Mesenchymal stem cell (in vitro differentiated cells and primary cell): ENCODE data around the gene PSMG2.

ENCODE experiments used
- DNase-seq: peaks from one replicate; pipeline ENCODE4 v3.0.0-alpha.2; 2013
- H2AFZ ChIP-seq: one replicate; pipeline ENCODE4 v1.6.1; 2013; ENCODE audit warnings: low read depth, mild to moderate bottlenecking, control low read depth, inconsistent platforms, low read length, moderate library complexity
- H2AK5ac ChIP-seq: 2 replicates; pipeline ENCODE4 v1.6.1; 2013; ENCODE audit warnings: low read length, moderate library complexity, mild to moderate bottlenecking, inconsistent platforms; ENCODE audit not compliant: severe bottlenecking
- H2BK120ac ChIP-seq: one replicate; pipeline ENCODE4 v1.6.1; 2013; ENCODE audit warnings: low read depth, mild to moderate bottlenecking, inconsistent platforms, low read length, moderate library complexity
- H2BK12ac ChIP-seq, 2 experiments: one replicate each; pipeline ENCODE4 v1.6.1; 2013; ENCODE audit warnings: inconsistent platforms in 2 of 2, low read length in 2 of 2, mild to moderate bottlenecking in 2 of 2, moderate library complexity in 2 of 2, control low read depth in 1 of 2
- H2BK15ac ChIP-seq: one replicate; pipeline ENCODE4 v1.6.1; 2013; ENCODE audit warnings: mild to moderate bottlenecking, low read depth, inconsistent platforms; ENCODE audit not compliant: poor library complexity, severe bottlenecking
- H2BK5ac ChIP-seq: 2 replicates; pipeline ENCODE4 v1.6.1; 2013; ENCODE audit warnings: low read depth, mild to moderate bottlenecking, low read length, control low read depth, inconsistent platforms; ENCODE audit not compliant: poor library complexity, severe bottlenecking
- H3K14ac ChIP-seq, 2 experiments: one replicate each; pipeline ENCODE4 v1.6.1; 2013; ENCODE audit warnings: inconsistent platforms in 2 of 2, low read length in 2 of 2, control low read depth in 1 of 2, mild to moderate bottlenecking in 1 of 2, moderate library complexity in 1 of 2
- H3K18ac ChIP-seq, 2 experiments: one replicate each; pipeline ENCODE4 v1.6.1; 2013; ENCODE audit warnings: inconsistent platforms in 2 of 2, low read length in 2 of 2, control low read depth in 1 of 2, low read depth in 1 of 2, mild to moderate bottlenecking in 1 of 2
- H3K23ac ChIP-seq, 2 experiments: one replicate each; pipeline ENCODE4 v1.6.1; 2013; ENCODE audit warnings: inconsistent platforms in 2 of 2, low read length in 2 of 2, mild to moderate bottlenecking in 2 of 2, moderate library complexity in 2 of 2, control low read depth in 1 of 2
- H3K27ac ChIP-seq: 2 replicates; pipeline ENCODE4 v1.5.1; 2013; ENCODE audit warnings: mild to moderate bottlenecking, moderate library complexity, low read length, control low read depth, inconsistent platforms; ENCODE audit not compliant: poor library complexity, severe bottlenecking
- H3K27me3 ChIP-seq, 2 experiments: 2 replicates each; pipeline versions ENCODE4 v1.6.1 to v1.7.0; 2013; ENCODE audit warnings: low read length in 2 of 2, mild to moderate bottlenecking in 2 of 2, moderate library complexity in 2 of 2, control low read depth in 1 of 2, inconsistent platforms in 1 of 2; ENCODE audit not compliant: control insufficient read depth in 1 of 2, insufficient read depth in 1 of 2
- H3K36me3 ChIP-seq, 2 experiments: 2 replicates each; pipeline versions ENCODE4 v1.6.1 to v1.7.0; 2013; ENCODE audit warnings: low read length in 2 of 2, control low read depth in 1 of 2, inconsistent platforms in 1 of 2, low read depth in 1 of 2, mild to moderate bottlenecking in 1 of 2; ENCODE audit not compliant: insufficient read depth in 2 of 2, control insufficient read depth in 1 of 2
- H3K4ac ChIP-seq, 2 experiments: one replicate each; pipeline ENCODE4 v1.6.1; 2013; ENCODE audit warnings: inconsistent platforms in 2 of 2, low read length in 2 of 2, mild to moderate bottlenecking in 2 of 2, moderate library complexity in 2 of 2, control low read depth in 1 of 2, low read depth in 1 of 2
- H3K4me1 ChIP-seq: 2 replicates; pipeline ENCODE4 v1.6.1; 2013; ENCODE audit warnings: low read depth, low read length, control low read depth; ENCODE audit not compliant: control insufficient read depth, insufficient read depth
- H3K4me2 ChIP-seq: 2 replicates; pipeline ENCODE4 v1.6.1; 2013; ENCODE audit warnings: low read length, mild to moderate bottlenecking, inconsistent platforms; ENCODE audit not compliant: poor library complexity, severe bottlenecking
- H3K4me3 ChIP-seq, 2 experiments: 2 replicates each; pipeline versions ENCODE4 v1.5.1 to v1.7.0; 2013; ENCODE audit warnings: low read length in 2 of 2, mild to moderate bottlenecking in 2 of 2, control low read depth in 1 of 2, low read depth in 1 of 2; ENCODE audit not compliant: insufficient read depth in 1 of 2
- H3K79me1 ChIP-seq: replicated peaks from 2 replicates; pipeline ENCODE4 v1.6.1; 2013; ENCODE audit warnings: mild to moderate bottlenecking, control low read depth, low read length, inconsistent platforms; ENCODE audit not compliant: poor library complexity, severe bottlenecking
- H3K9ac ChIP-seq: 2 replicates; pipeline ENCODE4 v1.7.0; 2013; ENCODE audit warnings: mild to moderate bottlenecking, low read length, moderate library complexity
- H3K9me3 ChIP-seq: 2 replicates; pipeline ENCODE4 v1.7.0; 2013; ENCODE audit warnings: mild to moderate bottlenecking, low read length; ENCODE audit not compliant: control insufficient read depth
- H4K8ac ChIP-seq: one replicate; pipeline ENCODE4 v1.6.1; 2013; ENCODE audit warnings: inconsistent platforms, mild to moderate bottlenecking, low read length, moderate library complexity
- H4K91ac ChIP-seq: one replicate; pipeline ENCODE4 v1.6.1; 2013; ENCODE audit warnings: mild to moderate bottlenecking, low read length, inconsistent platforms
- WGBS: methylation state at CpG from one replicate; pipeline ENCODE4 v1.1.7; 2013; ENCODE audit warnings: mixed read lengths; 5-methylcytosine and 5-hydroxymethylcytosine counted together

Gene PSMG2

DNA sequence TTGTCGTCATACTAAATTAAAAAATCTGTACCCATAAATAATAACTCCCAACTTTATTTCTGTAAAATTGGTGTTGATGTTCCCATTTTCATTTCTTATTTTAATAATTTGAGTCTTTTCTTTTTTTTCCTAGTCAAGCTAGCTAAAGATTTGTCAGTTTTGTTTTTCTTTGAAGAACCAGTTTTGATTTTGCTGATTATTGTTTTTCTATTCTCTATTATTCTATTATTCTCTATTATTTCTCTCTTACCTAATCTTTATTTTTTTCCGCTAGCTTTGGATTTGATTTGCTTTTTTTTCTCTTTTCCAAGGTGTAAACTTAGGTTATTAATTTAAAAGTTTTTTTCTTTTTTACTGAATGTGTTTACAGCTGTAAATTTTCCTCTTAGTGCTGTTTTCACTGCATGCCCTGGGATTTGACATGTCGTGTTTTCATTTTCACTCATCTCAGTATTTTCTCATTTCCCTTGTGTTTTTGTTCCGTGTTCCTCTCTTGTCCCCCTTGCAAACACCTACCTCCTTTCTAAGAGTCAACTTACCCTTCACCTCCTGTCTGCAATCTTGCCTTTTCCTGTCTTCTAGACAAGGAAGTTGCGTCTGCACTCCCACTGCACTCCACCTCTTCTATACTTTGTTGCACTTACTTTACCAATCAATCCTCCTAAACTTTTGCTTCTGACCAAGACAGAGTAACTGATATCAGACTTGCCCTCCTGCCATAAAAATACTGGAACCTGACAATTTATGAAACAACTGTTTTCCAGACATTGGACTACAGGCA, 18.8 kb downstream of the PSMG2 start:
- Histone ChIP-seq H3K27me3 (no peaks in the 10 kb centered on the region), H3K36me3 (peaks cover 29 to 93% of the 10 kb centered on the region in 2 experiments), H3K27ac (no peak overlapping the region), H3K4me2 (no peak overlapping the region), H4K91ac (no peak overlapping the region), H3K79me1 (peaks cover 8% of the 10 kb centered on the region), H2BK15ac (no peak overlapping the region), H2AK5ac (no peak overlapping the region), H2AFZ (no peak overlapping the region), H2BK120ac (no peak overlapping the region), H4K8ac (no peak overlapping the region), H3K14ac (no peak overlapping the region), H2BK5ac (no peak overlapping the region), H2BK12ac (no peak overlapping the region), H3K9ac (no peak overlapping the region), H3K4ac (no peak overlapping the region), H3K4me3 (no peak overlapping the region), H3K4me1 (no peaks in the 10 kb centered on the region), H3K18ac (no peak overlapping the region), H3K23ac (no peak overlapping the region), H3K9me3 (no peaks in the 10 kb centered on the region)
- WGBS = 94% methylated on average over 3 of the region's 5 CpGs
- DNase-seq = no peak

DNA sequence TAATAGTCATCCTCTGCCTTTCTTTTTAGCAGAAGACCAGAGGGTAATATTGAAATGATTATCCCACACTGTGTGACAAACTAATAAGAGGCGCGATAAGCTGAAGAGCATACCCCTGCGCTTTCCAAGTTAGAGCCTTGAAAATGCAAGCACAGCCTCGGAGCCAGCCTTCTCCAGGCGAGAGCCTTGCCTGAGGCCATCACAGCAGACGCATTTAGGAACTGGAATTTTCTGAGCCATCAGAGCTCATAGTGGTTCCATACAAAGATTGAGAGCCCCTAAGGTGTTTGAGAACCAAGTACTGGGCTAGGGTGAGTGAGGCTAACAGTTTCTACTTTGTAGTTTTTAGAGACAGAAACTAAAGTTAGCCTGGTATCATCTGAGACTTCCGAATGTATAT, 19.9 kb downstream of the PSMG2 start:
- DNase-seq = no peak
- Histone ChIP-seq H3K18ac (no peak overlapping the region), H3K4me2 (no peak overlapping the region), H3K4ac (no peak overlapping the region), H3K36me3 (peaks cover 33 to 85% of the 10 kb centered on the region in 2 experiments), H3K9ac (no peak overlapping the region), H3K27ac (no peak overlapping the region), H2AK5ac (no peak overlapping the region), H3K9me3 (no peaks in the 10 kb centered on the region), H2AFZ (no peak overlapping the region), H2BK15ac (no peak overlapping the region), H3K4me1 (no peaks in the 10 kb centered on the region), H4K91ac (no peak overlapping the region), H3K27me3 (no peaks in the 10 kb centered on the region), H3K23ac (no peak overlapping the region), H2BK12ac (no peak overlapping the region), H3K14ac (no peak overlapping the region), H2BK5ac (no peak overlapping the region), H3K79me1 (peaks cover 5% of the 10 kb centered on the region), H4K8ac (no peak overlapping the region), H2BK120ac (peak overlapping the region; percentile 5), H3K4me3 (no peak overlapping the region)
- WGBS = 84% methylated on average over 7 of the region's 7 CpGs

DNA sequence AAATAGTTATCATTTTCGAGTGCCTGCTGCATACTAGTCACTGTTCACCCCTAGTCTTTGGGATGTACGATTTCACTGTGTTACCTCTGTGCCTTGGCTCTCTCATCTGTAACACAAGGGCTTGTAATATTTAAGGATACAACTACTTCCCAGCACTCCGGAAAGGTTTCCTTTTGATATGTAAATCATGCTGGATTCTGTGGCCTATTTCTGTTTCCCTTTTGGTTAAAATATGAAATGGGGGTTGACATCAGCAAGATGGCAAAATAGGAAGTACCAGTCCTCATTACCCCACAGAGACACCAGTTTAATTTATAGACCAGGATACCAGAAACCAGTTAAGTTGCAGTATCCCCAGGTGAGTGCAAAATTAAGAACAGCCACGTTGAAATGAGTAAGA, 23.5 kb downstream of the PSMG2 start:
- Histone ChIP-seq H2BK15ac (no peak overlapping the region), H2BK5ac (no peak overlapping the region), H3K4me1 (no peaks in the 10 kb centered on the region), H3K4me3 (no peak overlapping the region), H3K27me3 (no peaks in the 10 kb centered on the region), H4K8ac (no peak overlapping the region), H3K4ac (no peak overlapping the region), H3K4me2 (no peak overlapping the region), H2AFZ (no peak overlapping the region), H3K27ac (no peak overlapping the region), H3K36me3 (peaks cover 23 to 59% of the 10 kb centered on the region in 2 experiments), H3K9me3 (peaks cover 6% of the 10 kb centered on the region), H3K18ac (no peak overlapping the region), H2AK5ac (no peak overlapping the region), H3K14ac (no peak overlapping the region), H2BK12ac (no peak overlapping the region), H4K91ac (no peak overlapping the region), H2BK120ac (no peak overlapping the region), H3K79me1 (peaks cover 5% of the 10 kb centered on the region), H3K9ac (no peak overlapping the region), H3K23ac (no peak overlapping the region)
- 87% methylated on average over 3 of the region's 4 CpGs for WGBS
- DNase-seq = no peak

DNA sequence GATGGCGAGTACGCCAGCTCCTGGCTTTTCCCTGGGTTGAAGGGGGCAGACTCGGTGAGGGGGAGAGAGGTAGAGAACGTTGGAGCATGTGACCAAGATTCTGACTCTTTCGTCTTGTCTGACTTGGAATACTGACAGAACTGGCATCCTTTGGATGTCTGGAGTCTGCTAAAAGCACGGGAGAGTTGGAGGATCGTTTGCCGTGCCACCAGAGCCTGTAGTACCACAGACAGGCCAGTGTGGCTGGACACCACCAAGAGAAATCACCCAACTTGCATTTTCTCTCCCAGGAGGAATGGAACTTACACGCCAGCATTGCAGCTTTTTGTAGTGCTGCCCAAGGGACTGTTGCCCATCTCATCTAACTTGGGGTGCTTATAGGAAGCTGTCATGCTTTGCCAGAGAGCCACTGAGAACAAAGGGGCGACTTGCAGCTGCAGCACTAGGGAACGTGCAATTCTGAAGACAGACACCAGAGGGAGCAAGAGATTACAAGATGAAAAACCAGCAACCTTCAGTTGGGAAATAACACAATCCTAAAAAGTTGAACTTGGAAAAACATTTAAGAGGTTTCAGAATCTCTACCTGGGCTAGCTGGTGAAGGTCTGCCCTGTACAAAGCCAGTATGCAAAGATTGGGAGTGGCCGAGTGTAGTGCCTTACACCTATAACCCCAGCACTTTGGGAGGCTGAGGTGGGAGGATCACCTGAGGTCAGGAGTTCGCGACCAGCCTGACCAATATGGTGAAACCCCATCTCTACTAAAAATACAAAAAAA, 24.1 kb downstream of the PSMG2 start:
- Histone ChIP-seq H3K4me3 (no peak overlapping the region), H3K9ac (no peak overlapping the region), H2BK120ac (no peak overlapping the region), H3K27me3 (no peaks in the 10 kb centered on the region), H3K36me3 (peaks cover 23 to 52% of the 10 kb centered on the region in 2 experiments), H2BK5ac (no peak overlapping the region), H3K4me1 (no peaks in the 10 kb centered on the region), H2BK12ac (no peak overlapping the region), H2BK15ac (no peak overlapping the region), H3K79me1 (peaks cover 5% of the 10 kb centered on the region), H4K8ac (no peak overlapping the region), H3K27ac (no peak overlapping the region), H3K9me3 (peaks cover 6% of the 10 kb centered on the region), H3K23ac (no peak overlapping the region), H2AK5ac (no peak overlapping the region), H3K18ac (peak overlapping the region in 1 of 2 experiments; percentile 65), H3K14ac (no peak overlapping the region), H4K91ac (no peak overlapping the region), H2AFZ (no peak overlapping the region), H3K4ac (no peak overlapping the region), H3K4me2 (no peak overlapping the region)
- DNase-seq = peak; percentile 73
- WGBS = 71% methylated on average over 14 of the region's 14 CpGs
